OCI-LY7 (cell line): ENCODE data around the gene MCF2L2. TPM values are rescaled to one million over a fixed set of nuclear protein-coding genes. Genes with fewer than 3 reads are reported as not detected.

Experiments
- BruUV-seq: library from RNA; stranded (reverse); fragments of 400-500 nt; replicated peaks from 2 replicates; lab custom pipeline; 2021; lab: Mats Ljungman, UMichigan
- CTCF ChIA-PET: fragments of 300-600 bp; sonication (Branson Sonifier 250); formaldehyde crosslinking; loops from one replicate; lab custom pipeline; 2022; ENCODE audit warnings: antibody characterized with exemption; ENCODE audit not compliant: unreplicated experiment; lab: Charles Lee
- POLR2A ChIA-PET: fragments of 300-600 bp; sonication (Branson Sonifier 250); formaldehyde crosslinking; loops from one replicate; lab custom pipeline; 2022; ENCODE audit warnings: antibody characterized with exemption; lab: Charles Lee
- DNase-seq: peaks from one replicate; pipeline ENCODE4 v3.0.0-alpha.2; 2015; ENCODE audit warnings: low spot score
- H2AFZ ChIP-seq: fragments of 200-600 bp; sonication (generic), shearing (Covaris generic); 2 replicates; pipeline ENCODE4 v1.6.1; 2014; ENCODE audit warnings: mild to moderate bottlenecking, antibody characterized with exemption, low read length, moderate library complexity
- H3K27ac ChIP-seq: fragments of 200-600 bp; sonication (generic); 2 replicates; pipeline ENCODE4 v1.5.1; 2014; ENCODE audit warnings: mixed run types, low read depth, mild to moderate bottlenecking, moderate library complexity, low read length, inconsistent platforms; ENCODE audit not compliant: poor library complexity, severe bottlenecking
- H3K36me3 ChIP-seq: fragments of 200-600 bp; sonication (generic); 2 replicates; pipeline ENCODE4 v1.6.1; 2014; ENCODE audit warnings: mild to moderate bottlenecking, antibody characterized with exemption, low read length, moderate library complexity, mixed read lengths; ENCODE audit not compliant: insufficient read depth
- H3K4me1 ChIP-seq: fragments of 200-600 bp; sonication (generic); 2 replicates; pipeline ENCODE4 v1.5.1; 2014; ENCODE audit warnings: mild to moderate bottlenecking, low read length; ENCODE audit not compliant: insufficient read depth, poor library complexity, severe bottlenecking
- H3K4me2 ChIP-seq: fragments of 200-600 bp; sonication (generic); 2 replicates; pipeline ENCODE4 v1.6.1; 2014; ENCODE audit warnings: mild to moderate bottlenecking, low read length
- H3K4me3 ChIP-seq: fragments of 200-600 bp; sonication (generic); 2 replicates; pipeline ENCODE4 v1.5.1; 2014; ENCODE audit warnings: mild to moderate bottlenecking, low read depth, low read length; ENCODE audit not compliant: poor library complexity, severe bottlenecking
- H3K79me2 ChIP-seq: fragments of 200-600 bp; sonication (generic); 2 replicates; pipeline ENCODE4 v1.6.1; 2016; ENCODE audit warnings: low read depth, mild to moderate bottlenecking, low read length, moderate library complexity, mixed read lengths; ENCODE audit not compliant: insufficient read depth
- H3K9me2 ChIP-seq: fragments of 200-600 bp; sonication (generic); 2 replicates; pipeline ENCODE4 v1.6.1; 2016; ENCODE audit warnings: mild to moderate bottlenecking, low read length, mixed read lengths; ENCODE audit not compliant: insufficient read depth
- H3K9me3 ChIP-seq: fragments of 200-600 bp; sonication (generic); 2 replicates; pipeline ENCODE4 v1.6.1; 2014; ENCODE audit warnings: mild to moderate bottlenecking, mixed run types, low read length, mixed read lengths
- H4K20me1 ChIP-seq: fragments of 200-600 bp; sonication (generic); 2 replicates; pipeline ENCODE4 v1.6.1; 2014; ENCODE audit warnings: mild to moderate bottlenecking, antibody characterized with exemption, low read length, moderate library complexity, mixed read lengths; ENCODE audit not compliant: insufficient read depth
- CTCF ChIP-seq: fragments of 200-600 bp; sonication (generic); conservative IDR thresholded peaks from 2 replicates; pipeline ENCODE4 v1.5.1; 2014; ENCODE audit warnings: mild to moderate bottlenecking, antibody characterized with exemption, low read length, moderate library complexity, mixed read lengths
- EZH2phosphoT487 ChIP-seq: fragments of 200-600 bp; sonication (generic); IDR thresholded peaks from 2 replicates; pipeline ENCODE4 v1.6.1; 2018; ENCODE audit warnings: low read depth, borderline replicate concordance, mild to moderate bottlenecking, mixed run types, antibody characterized with exemption, low read length, moderate library complexity, mixed read lengths
- intact Hi-C: fragments of 100-400 bp; cut with micrococcal nuclease; formaldehyde crosslinking; loops from one replicate; pipeline ENCODE4 v1.10.0; 2022; ENCODE audit not compliant: unreplicated experiment
- total RNA-seq, 2 experiments: library from RNA; depleted of rRNA in 1 of 2; stranded (reverse); fragments of >200 nt in 1 of 2; shearing (Covaris generic) in 1 of 2; gene quantifications; 2 replicates each; pipeline ENCODE4 v1.2.3, GENCODE V29; 2014 to 2022

The MCF2L2 gene
- total RNA-seq, 2 experiments from 2014 or later = 6.6 to 8.0 TPM

GRCh38 chr3:183293966-183294365, 134.5 kb downstream of the MCF2L2 start:
- no peak for DNase-seq
- POLR2A ChIA-PET = interaction anchor here (0.6 to 0.9 kb wide), 2 partner anchors 10 to 436 kb away, joined by 3 to 4 read pairs; no protein-coding TSS in a partner anchor

GRCh38 chr3:183291497-183292031, 136.9 kb downstream of the MCF2L2 start:
- Histone ChIP-seq H3K4me2 (no peak overlapping the region), H4K20me1 (no peaks in the 10 kb centered on the region), H3K9me2 (no peaks in the 10 kb centered on the region), H3K36me3 (no peaks in the 10 kb centered on the region), H3K9me3 (no peaks in the 10 kb centered on the region), H3K4me3 (no peak overlapping the region), H3K27ac (no peak overlapping the region), H3K4me1 (no peaks in the 10 kb centered on the region), H3K79me2 (no peaks in the 10 kb centered on the region), H2AFZ (no peak overlapping the region)
- intact Hi-C loops = no loop called here
- ChIA-PET CTCF (no interaction called here), POLR2A (interaction anchor here (0.6 to 1.2 kb wide), 3 partner anchors 9 to 36 kb away, joined by 3 to 4 read pairs (median 3); no protein-coding TSS in a partner anchor)
- no peak for DNase-seq
- BruUV-seq = no TSS peak
- TF ChIP-seq EZH2phosphoT487 (no peak), CTCF (no peak)

More at GRCh38 chr3:183293966-183294365, 134.5 kb downstream of the MCF2L2 start:
- H3K4me3 ChIP-seq = no peak overlapping the region
- H3K9me3 ChIP-seq = no peaks in the 10 kb centered on the region
- H3K79me2 ChIP-seq = no peaks in the 10 kb centered on the region
- CTCF ChIA-PET = no interaction called here
- BruUV-seq = no TSS peak
- TF ChIP-seq EZH2phosphoT487 (no peak), CTCF (no peak)
- no peaks in the 10 kb centered on the region for H3K4me1 ChIP-seq
- H3K4me2 ChIP-seq = no peak overlapping the region
- H2AFZ ChIP-seq = no peak overlapping the region
- no peaks in the 10 kb centered on the region for H4K20me1 ChIP-seq
- H3K27ac ChIP-seq = no peak overlapping the region
- no peaks in the 10 kb centered on the region for H3K9me2 ChIP-seq
- H3K36me3 ChIP-seq = no peaks in the 10 kb centered on the region
- intact Hi-C loops = no loop called here

GRCh38 chr3:183290216-183290615, 138.2 kb downstream of the MCF2L2 start:
- no TSS peak for BruUV-seq
- no peaks in the 10 kb centered on the region for H3K9me2 ChIP-seq
- ChIA-PET CTCF (no interaction called here), POLR2A (interaction anchor here (0.6 kb wide), 1 partner anchor 1170 kb away, joined by 4 read pairs; no protein-coding TSS in a partner anchor)
- H3K4me1 ChIP-seq = peaks cover 6% of the 10 kb centered on the region
- DNase-seq = no peak
- TF ChIP-seq EZH2phosphoT487 = no peak
- TF ChIP-seq CTCF = no peak
- no peak overlapping the region for H2AFZ ChIP-seq
- H3K4me2 ChIP-seq = no peak overlapping the region
- no peak overlapping the region for H3K27ac ChIP-seq
- H3K79me2 ChIP-seq = no peaks in the 10 kb centered on the region
- H4K20me1 ChIP-seq = no peaks in the 10 kb centered on the region
- no peaks in the 10 kb centered on the region for H3K9me3 ChIP-seq
- H3K4me3 ChIP-seq = no peak overlapping the region
- intact Hi-C loops = no loop called here
- H3K36me3 ChIP-seq = no peaks in the 10 kb centered on the region
